Smooth muscle cell of trachea (primary cell): ENCODE data around the gene WDR74. TPM values are rescaled to one million over a fixed set of nuclear protein-coding genes. Genes with fewer than 3 reads are reported as not detected.

Source experiments
- total RNA-seq: library from RNA; depleted of rRNA; stranded (reverse); fragments of >200 nt; gene quantifications from 2 replicates; pipeline ENCODE4 v1.2.1, GENCODE V29; 2014

Gene WDR74
- total RNA-seq, result 26.3 and 48.0 TPM in 2 replicates

GRCh38 chr11:62839050-62839945 is at the start of gene WDR74:
Gene WDR74 (minus strand): TSS chr11:62839590. CDS start chr11:62839570, 20 bp downstream.

GRCh38 chr11:62880803-62881578 is 41.6 kb upstream of the WDR74 start, which contains the start of gene SLC3A2:
Gene SLC3A2 (plus strand): TSS chr11:62880896. CDS start chr11:62881024, 128 bp downstream.

GRCh38 chr11:62832336-62833234 is 6.8 kb downstream of the WDR74 start, which contains the start of gene TEX54:
Gene TEX54 (minus strand): TSS chr11:62832841.

GRCh38 chr11:62831520-62832335 is 7.7 kb downstream of the WDR74 start, which contains the start of gene STX5:
Gene STX5 (minus strand): TSS chr11:62832051. CDS start chr11:62831243, 808 bp downstream.

GRCh38 chr11:62805076-62805892 is 34.1 kb downstream of the WDR74 start, which contains the start of gene NXF1:
Gene NXF1 (minus strand): TSS chr11:62805440. CDS start chr11:62805356, 84 bp downstream.

GRCh38 chr11:62791501-62792201 is 47.7 kb downstream of the WDR74 start, which contains the start of gene TMEM223:
Gene TMEM223 (minus strand): TSS chr11:62792006. CDS start chr11:62791994, 12 bp downstream.

GRCh38 chr11:62787005-62787759 is 52.2 kb downstream of the WDR74 start, which contains the start of gene TMEM179B:
Gene TMEM179B (plus strand): TSS chr11:62787402. CDS start chr11:62787432, 30 bp downstream.

Other genes with a start within 250 kb of the WDR74 start
- 9.7 and 13.6 TPM in 2 replicates for gene TUT1, start 248.1 kb downstream of the WDR74 start, total RNA-seq
- 99.8 and 122 TPM in 2 replicates for gene MTA2, start 237.7 kb downstream of the WDR74 start, total RNA-seq
- 24.0 and 33.6 TPM in 2 replicates for gene EML3, start 226.8 kb downstream of the WDR74 start, total RNA-seq
- 3.9 and 4.6 TPM in 2 replicates for gene ROM1, start 226.3 kb downstream of the WDR74 start, total RNA-seq
- gene B3GAT3, start 217.6 kb downstream of the WDR74 start, total RNA-seq, result 26.5 and 48.8 TPM in 2 replicates
- 339 and 341 TPM in 2 replicates for gene GANAB, start 193.0 kb downstream of the WDR74 start, total RNA-seq
- 26.2 and 41.0 TPM in 2 replicates for gene INTS5, start 186.3 kb downstream of the WDR74 start, total RNA-seq
- 22.5 and 25.9 TPM in 2 replicates for gene C11orf98, start 174.4 kb downstream of the WDR74 start, total RNA-seq
- 5.2 and 7.8 TPM in 2 replicates for gene CSKMT, start 174.3 kb downstream of the WDR74 start, total RNA-seq
- gene UQCC3, start 167.9 kb downstream of the WDR74 start, total RNA-seq, result 6.9 and 8.7 TPM in 2 replicates
- gene LBHD1, start 167.3 kb downstream of the WDR74 start, total RNA-seq, result 4.3 and 6.1 TPM in 2 replicates
- gene UBXN1, start 160.5 kb downstream of the WDR74 start, total RNA-seq, result 118 and 157 TPM in 2 replicates
- 68.9 and 89.6 TPM in 2 replicates for gene LRRN4CL, start 150.1 kb downstream of the WDR74 start, total RNA-seq
- 49.5 and 76.3 TPM in 2 replicates for gene BSCL2, start 132.2 kb downstream of the WDR74 start, total RNA-seq
- 0.17 TPM in 1 of 2 replicates, not detected in the other for gene GNG3, start 131.9 kb downstream of the WDR74 start, total RNA-seq
- 9.6 and 18.3 TPM in 2 replicates for gene HNRNPUL2, start 112.1 kb downstream of the WDR74 start, total RNA-seq
- 33.1 and 36.9 TPM in 2 replicates for gene TTC9C, start 111.1 kb downstream of the WDR74 start, total RNA-seq
- gene ZBTB3, start 85.4 kb downstream of the WDR74 start, total RNA-seq, result 14.1 and 17.4 TPM in 2 replicates
- 41.0 and 73.6 TPM in 2 replicates for gene POLR2G, start 78.0 kb downstream of the WDR74 start, total RNA-seq
- 26.3 and 27.2 TPM in 2 replicates for gene TAF6L, start 68.2 kb downstream of the WDR74 start, total RNA-seq
- 40.7 and 52.1 TPM in 2 replicates for gene TMEM179B, start 52.2 kb downstream of the WDR74 start, total RNA-seq
- gene TMEM223, start 47.6 kb downstream of the WDR74 start, total RNA-seq, result 14.7 and 19.0 TPM in 2 replicates
- gene NXF1, start 34.1 kb downstream of the WDR74 start, total RNA-seq, result 23.7 and 30.3 TPM in 2 replicates
- gene STX5, start 7.5 kb downstream of the WDR74 start, total RNA-seq, result 47.5 and 48.1 TPM in 2 replicates
- gene TEX54, start 6.7 kb downstream of the WDR74 start, total RNA-seq, result not detected in 2 replicates
- gene SLC3A2, start 41.3 kb upstream of the WDR74 start, total RNA-seq, result 172 and 241 TPM in 2 replicates
- gene CHRM1, start 81.8 kb upstream of the WDR74 start, total RNA-seq, result not detected in 2 replicates
- not detected in 2 replicates for gene SLC22A6, start 145.4 kb upstream of the WDR74 start, total RNA-seq
- not detected in 2 replicates for gene SLC22A8, start 176.3 kb upstream of the WDR74 start, total RNA-seq